Glutamatergic neuron (in vitro differentiated cells): Measurements from ENCODE around the gene IDI2. TPM values are rescaled to one million over a fixed set of nuclear protein-coding genes. Genes with fewer than 3 reads are reported as not detected.

ENCODE experiments used
- DNase-seq: peaks from one replicate; pipeline ENCODE4 v3.0.0; 2022
- H3K27ac Mint-ChIP-seq: one replicate; pipeline ENCODE4 v1.8.0; 2020; ENCODE audit warnings: mild to moderate bottlenecking, mixed read lengths, inconsistent platforms; ENCODE audit not compliant: unreplicated experiment
- H3K27me3 Mint-ChIP-seq: one replicate; pipeline ENCODE4 v1.8.0; 2020; ENCODE audit warnings: mild to moderate bottlenecking, moderate library complexity, mixed read lengths, inconsistent platforms; ENCODE audit not compliant: unreplicated experiment
- H3K36me3 Mint-ChIP-seq: one replicate; pipeline ENCODE4 v1.8.0; 2020; ENCODE audit warnings: mild to moderate bottlenecking, mixed read lengths, inconsistent platforms; ENCODE audit not compliant: unreplicated experiment
- H3K4me1 Mint-ChIP-seq: one replicate; pipeline ENCODE4 v1.8.0; 2020; ENCODE audit warnings: mild to moderate bottlenecking, low read depth, mixed read lengths, inconsistent platforms; ENCODE audit not compliant: unreplicated experiment
- H3K4me3 Mint-ChIP-seq: one replicate; pipeline ENCODE4 v1.8.0; 2020; ENCODE audit warnings: mild to moderate bottlenecking, mixed read lengths, inconsistent platforms; ENCODE audit not compliant: unreplicated experiment
- H3K9me3 Mint-ChIP-seq: one replicate; pipeline ENCODE4 v1.8.0; 2020; ENCODE audit warnings: mild to moderate bottlenecking, moderate library complexity, mixed read lengths, inconsistent platforms; ENCODE audit not compliant: unreplicated experiment
- CTCF ChIP-seq: fragments of 200-600 bp; sonication (generic); IDR thresholded peaks from one replicate; pipeline ENCODE4 v1.5.0; 2021; ENCODE audit not compliant: partially characterized antibody, unreplicated experiment
- total RNA-seq: library from RNA; stranded (reverse); fragmentation: NEBNext Ultra II Directional; extraction: Animal tissue kit (Norgen Biotek cat#: 25700); gene quantifications from one replicate; pipeline ENCODE4 v1.2.1, GENCODE V29; 2021; ENCODE audit not compliant: unreplicated experiment

IDI2 gene
- total RNA-seq, 1 donor from 2014 or later: not detected

- Mint-ChIP-seq H3K4me1 (peaks cover 1% of the 10 kb centered on the region), H3K9me3 (peaks cover 3% of the 10 kb centered on the region), H3K4me3 (peak within 1 kb of the TSS; percentile 96), H3K36me3 (no peaks in the 10 kb centered on the region), H3K27ac (peak within 1 kb of the TSS; percentile 91), H3K27me3 (peaks cover 5% of the 10 kb centered on the region)
- no peak for TF ChIP-seq CTCF
- DNase-seq: peak; percentile 95
These were observed 37.6 kb downstream of the IDI2 start, which contains the start of gene GTPBP4 for GRCh38 chr10:987870-988666. Gene GTPBP4, plus strand, starts transcription at chr10:988434. Its CDS starts 46 bp downstream, at chr10:988480.

GRCh38 chr10:987620-987869, 38.1 kb downstream of the IDI2 start:
- H3K27ac Mint-ChIP-seq: peak overlapping the region; percentile 72
- peaks cover 5% of the 10 kb centered on the region for H3K27me3 Mint-ChIP-seq
- no peaks in the 10 kb centered on the region for H3K36me3 Mint-ChIP-seq
- peak overlapping the region; percentile 96 for H3K4me3 Mint-ChIP-seq
- H3K9me3 Mint-ChIP-seq: peaks cover 3% of the 10 kb centered on the region
- no peak for TF ChIP-seq CTCF
- peaks cover 1% of the 10 kb centered on the region for H3K4me1 Mint-ChIP-seq
- DNase-seq: no peak

- Mint-ChIP-seq H3K36me3 (no peaks in the 10 kb centered on the region), H3K9me3 (peaks cover 3% of the 10 kb centered on the region), H3K27me3 (peaks cover 5% of the 10 kb centered on the region), H3K4me1 (peaks cover 1% of the 10 kb centered on the region), H3K27ac (peak overlapping the region; percentile 13), H3K4me3 (peak overlapping the region; percentile 96)
- no peak for TF ChIP-seq CTCF
- DNase-seq: no peak
These were observed 38.6 kb downstream of the IDI2 start for GRCh38 chr10:986881-987619.

- peaks cover 5% of the 10 kb centered on the region for H3K27me3 Mint-ChIP-seq
- no peak for TF ChIP-seq CTCF
- peaks cover 1% of the 10 kb centered on the region for H3K4me1 Mint-ChIP-seq
- DNase-seq: no peak
- H3K36me3 Mint-ChIP-seq: peaks cover under 1% of the 10 kb centered on the region
- H3K4me3 Mint-ChIP-seq: no peak overlapping the region
- peaks cover 5% of the 10 kb centered on the region for H3K9me3 Mint-ChIP-seq
- no peak overlapping the region for H3K27ac Mint-ChIP-seq
These were observed 39.4 kb downstream of the IDI2 start for GRCh38 chr10:986137-986825.
